ENCODE measurements around the gene TMC4. TPM values are rescaled to one million over a fixed set of nuclear protein-coding genes. Genes with fewer than 3 reads are reported as not detected.

Gene TMC4
- total RNA-seq, 1 donor from 2014 or later = 48.3 TPM

GRCh38 chr19:54152267-54152666, 20.7 kb downstream of the TMC4 start:
- no peak overlapping the region for H3K27ac ChIP-seq
- intact Hi-C loops (cut with DNase I) = no loop called here
- ATAC-seq = no peak
- no peaks in the 10 kb centered on the region for H3K4me1 ChIP-seq
- TF ChIP-seq, protein P1, sequence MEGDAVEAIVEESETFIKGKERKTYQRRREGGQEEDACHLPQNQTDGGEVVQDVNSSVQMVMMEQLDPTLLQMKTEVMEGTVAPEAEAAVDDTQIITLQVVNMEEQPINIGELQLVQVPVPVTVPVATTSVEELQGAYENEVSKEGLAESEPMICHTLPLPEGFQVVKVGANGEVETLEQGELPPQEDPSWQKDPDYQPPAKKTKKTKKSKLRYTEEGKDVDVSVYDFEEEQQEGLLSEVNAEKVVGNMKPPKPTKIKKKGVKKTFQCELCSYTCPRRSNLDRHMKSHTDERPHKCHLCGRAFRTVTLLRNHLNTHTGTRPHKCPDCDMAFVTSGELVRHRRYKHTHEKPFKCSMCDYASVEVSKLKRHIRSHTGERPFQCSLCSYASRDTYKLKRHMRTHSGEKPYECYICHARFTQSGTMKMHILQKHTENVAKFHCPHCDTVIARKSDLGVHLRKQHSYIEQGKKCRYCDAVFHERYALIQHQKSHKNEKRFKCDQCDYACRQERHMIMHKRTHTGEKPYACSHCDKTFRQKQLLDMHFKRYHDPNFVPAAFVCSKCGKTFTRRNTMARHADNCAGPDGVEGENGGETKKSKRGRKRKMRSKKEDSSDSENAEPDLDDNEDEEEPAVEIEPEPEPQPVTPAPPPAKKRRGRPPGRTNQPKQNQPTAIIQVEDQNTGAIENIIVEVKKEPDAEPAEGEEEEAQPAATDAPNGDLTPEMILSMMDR (IDR thresholded peaks at IDR 0.05) = no peak
- DNase-seq = no peak
- no peaks in the 10 kb centered on the region for H3K27me3 ChIP-seq
- peaks cover 95% of the 10 kb centered on the region for H3K36me3 ChIP-seq
- H3K4me3 ChIP-seq = no peak overlapping the region
- H3K9me3 ChIP-seq = no peaks in the 10 kb centered on the region

- no peaks in the 10 kb centered on the region for H3K4me1 ChIP-seq
- no peak overlapping the region for H3K27ac ChIP-seq
- H3K4me3 ChIP-seq = no peak overlapping the region
- no peak for DNase-seq
- no peak for ATAC-seq
- no peaks in the 10 kb centered on the region for H3K27me3 ChIP-seq
- intact Hi-C loops (cut with DNase I) = no loop called here
- H3K9me3 ChIP-seq = no peaks in the 10 kb centered on the region
- peaks cover 95% of the 10 kb centered on the region for H3K36me3 ChIP-seq
- TF ChIP-seq, protein P1 (IDR thresholded peaks at IDR 0.05) = no peak
These were observed 21.5 kb downstream of the TMC4 start for GRCh38 chr19:54151362-54152035.

DNA sequence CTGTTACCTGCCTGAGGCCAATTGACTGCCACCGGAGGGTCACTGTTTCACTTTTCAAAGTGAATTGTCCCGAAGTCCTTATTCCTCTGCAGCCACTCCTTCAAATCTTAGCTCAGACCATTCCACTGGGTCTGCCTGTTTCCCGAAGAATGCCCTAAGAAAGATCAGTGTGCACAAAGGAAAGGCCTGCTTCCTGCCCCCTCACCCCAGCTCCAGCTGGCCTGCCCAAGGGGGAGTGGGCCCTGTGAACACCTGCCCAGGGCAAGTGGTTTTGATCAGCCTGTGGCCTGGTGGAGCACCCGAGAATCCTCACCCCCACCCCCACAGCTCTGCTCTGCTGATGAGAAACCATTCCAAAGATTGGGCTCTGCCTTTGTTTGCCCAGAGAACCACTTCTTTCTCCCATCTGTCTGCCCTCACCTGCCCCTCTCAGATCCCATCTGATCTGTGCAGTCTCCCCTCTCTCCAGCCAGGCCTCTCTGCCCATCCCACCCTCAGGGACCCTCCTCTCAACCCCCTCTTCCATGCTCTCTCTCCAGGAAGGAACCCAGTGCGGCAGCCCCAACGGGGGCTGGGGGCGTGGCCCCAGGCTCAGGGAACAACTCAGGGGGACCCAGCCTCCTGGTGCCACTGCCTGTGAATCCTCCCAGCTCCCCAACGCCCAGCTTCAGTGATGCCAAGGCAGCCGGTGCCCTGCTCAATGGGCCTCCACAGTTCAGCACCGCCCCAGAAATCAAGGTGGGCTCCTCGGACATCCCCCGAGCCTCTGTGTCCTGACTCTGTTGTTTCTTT, 23.7 kb downstream of the TMC4 start:
- intact Hi-C loops (cut with DNase I) = no loop called here
- H3K27me3 ChIP-seq = no peaks in the 10 kb centered on the region
- ATAC-seq = no peak
- DNase-seq = no peak
- TF ChIP-seq, protein P1 (IDR thresholded peaks at IDR 0.05) = no peak
- no peaks in the 10 kb centered on the region for H3K9me3 ChIP-seq
- H3K27ac ChIP-seq = no peak overlapping the region
- H3K4me3 ChIP-seq = no peak overlapping the region
- peaks cover 95% of the 10 kb centered on the region for H3K36me3 ChIP-seq
- no peaks in the 10 kb centered on the region for H3K4me1 ChIP-seq

- no peak overlapping the region for H3K4me3 ChIP-seq
- H3K27ac ChIP-seq = no peak overlapping the region
- no peak for DNase-seq
These were observed 24.8 kb downstream of the TMC4 start for GRCh38 chr19:54148158-54148557.

GRCh38 chr19:54147676-54148075, 25.3 kb downstream of the TMC4 start:
- Histone ChIP-seq H3K4me3 (no peak overlapping the region), H3K27me3 (no peaks in the 10 kb centered on the region), H3K9me3 (no peaks in the 10 kb centered on the region), H3K4me1 (no peaks in the 10 kb centered on the region), H3K27ac (no peak overlapping the region), H3K36me3 (peaks cover 95% of the 10 kb centered on the region)
- TF ChIP-seq, protein P1 (IDR thresholded peaks at IDR 0.05) = no peak
- intact Hi-C loops (cut with DNase I) = no loop called here
- no peak for ATAC-seq
- no peak for DNase-seq

More at GRCh38 chr19:54148158-54148557, 24.8 kb downstream of the TMC4 start:
- TF ChIP-seq, protein P1 (IDR thresholded peaks at IDR 0.05) = no peak
- Histone ChIP-seq H3K4me1 (no peaks in the 10 kb centered on the region), H3K36me3 (peaks cover 95% of the 10 kb centered on the region), H3K9me3 (no peaks in the 10 kb centered on the region), H3K27me3 (no peaks in the 10 kb centered on the region)
- no peak for ATAC-seq
- intact Hi-C loops (cut with DNase I) = no loop called here

All from upper lobe of right lung (tissue), 1 donor.